Activated CD8-positive, alpha-beta T cell treated with anti-CD3 and anti-CD28 coated beads for 36 hours (primary cell): ENCODE measurements around the gene PRR7. TPM values are rescaled to one million over a fixed set of nuclear protein-coding genes. Genes with fewer than 3 reads are reported as not detected.

Source experiments
- ATAC-seq: fragments of 200-7000 bp; cut with Tn5 transposase; one replicate; pipeline ENCODE4 v1.10.0; 2021; ENCODE audit warnings: mild to moderate bottlenecking, moderate library complexity
- CTCF ChIA-PET: fragments of 350-600 bp; sonication (Branson Sonifier 250); formaldehyde crosslinking; loops from one replicate; lab custom pipeline; 2021; ENCODE audit warnings: antibody characterized with exemption; lab: Charles Lee
- POLR2A ChIA-PET: fragments of 350-600 bp; sonication (Branson Sonifier 250); formaldehyde crosslinking; loops from one replicate; lab custom pipeline; 2021; ENCODE audit warnings: antibody characterized with exemption; lab: Charles Lee
- DNase-seq: peaks from one replicate; pipeline ENCODE4 v3.0.0-alpha.2; 2020
- H3K27ac Mint-ChIP-seq: one replicate; pipeline ENCODE4 v1.8.0; 2021; ENCODE audit warnings: mild to moderate bottlenecking, mixed read lengths
- H3K27me3 Mint-ChIP-seq: one replicate; pipeline ENCODE4 v1.8.0; 2021; ENCODE audit warnings: mixed read lengths
- H3K36me3 Mint-ChIP-seq: one replicate; pipeline ENCODE4 v1.8.0; 2021; ENCODE audit warnings: low read depth, mixed read lengths
- H3K4me1 Mint-ChIP-seq: one replicate; pipeline ENCODE4 v1.8.0; 2021; ENCODE audit warnings: low read depth, mixed read lengths
- H3K4me3 Mint-ChIP-seq: one replicate; pipeline ENCODE4 v1.8.0; 2021; ENCODE audit warnings: mild to moderate bottlenecking, moderate library complexity, mixed read lengths
- H3K9me3 Mint-ChIP-seq: one replicate; pipeline ENCODE4 v1.8.0; 2021; ENCODE audit warnings: mixed read lengths
- intact Hi-C: fragments of 100-400 bp; cut with micrococcal nuclease; formaldehyde crosslinking; loops from one replicate; pipeline ENCODE4 v1.10.0; 2022
- total RNA-seq, 2 experiments: library from RNA; stranded (reverse); gene quantifications; one replicate each; pipeline ENCODE4 v1.2.3, GENCODE V29; 2021
- TF ChIP-seq, protein P1 (sequence below): fragments of 200-600 bp; IDR thresholded peaks from one replicate; pipeline ENCODE4 v1.8.0; 2022; ENCODE audit warnings: antibody characterized with exemption, mild to moderate bottlenecking

PRR7 gene
- total RNA-seq, 2 experiments from 2014 or later, result 32.6 to 36.4 TPM

- no peak overlapping the region for H3K27ac Mint-ChIP-seq
Observed at GRCh38 chr5:177402271-177403043, 44.2 kb upstream of the PRR7 start.

DNA sequence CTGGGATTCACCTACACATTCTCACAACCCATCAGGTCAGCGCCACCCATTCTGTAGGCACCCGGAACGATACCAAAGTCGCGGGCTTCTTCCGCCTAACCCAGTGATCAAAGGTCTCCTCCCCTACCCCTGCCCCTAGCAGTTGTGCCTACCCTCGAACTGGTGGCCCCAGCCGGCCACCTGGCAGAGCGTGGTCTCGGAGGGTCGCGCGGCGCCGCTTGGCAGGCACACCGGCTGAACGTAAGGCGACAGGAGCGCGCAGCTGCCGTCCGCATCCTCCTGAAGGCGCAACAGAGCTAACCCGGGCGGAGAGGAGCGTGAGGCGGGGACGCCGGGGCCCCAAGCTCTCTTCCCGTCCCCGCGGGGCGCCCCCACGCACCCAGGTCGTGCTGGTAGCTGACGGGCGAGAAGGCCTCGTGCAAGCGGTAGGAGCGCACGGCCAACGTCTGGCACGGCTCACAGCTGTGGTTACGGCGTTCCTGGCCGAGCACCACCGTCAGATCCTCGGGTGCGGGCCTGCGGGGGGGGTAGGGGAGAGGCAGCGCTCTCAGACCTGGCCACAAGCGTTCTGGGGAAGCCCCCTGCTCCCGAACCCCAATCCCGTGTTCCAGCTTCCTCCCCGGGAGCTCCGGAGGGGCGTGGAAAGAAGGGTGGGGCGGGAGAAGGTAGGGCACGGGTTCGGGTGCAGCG, 43.4 kb upstream of the PRR7 start:
- CTCF ChIA-PET, result interaction anchor here (0.8 to 10.5 kb wide), 36 partner anchors 8 to 290 kb away, joined by 3 to 415 read pairs (median 10); partner anchors contain the start of genes DDX41, DOK3, GRK6 and LMAN2
- peak overlapping the region; percentile 60 for H3K27ac Mint-ChIP-seq

More at GRCh38 chr5:177402271-177403043, 44.2 kb upstream of the PRR7 start:
- Mint-ChIP-seq H3K4me1 (peaks cover 26% of the 10 kb centered on the region), H3K27me3 (peaks cover 23% of the 10 kb centered on the region), H3K4me3 (peak overlapping the region; percentile 73), H3K9me3 (no peaks in the 10 kb centered on the region), H3K36me3 (no peaks in the 10 kb centered on the region)
- intact Hi-C loops, result loop anchor here (2.0 kb wide), 1 partner anchor 52 kb away; no protein-coding TSS in a partner anchor
- DNase-seq (peak; percentile 82), ATAC-seq (peak; percentile 52)
- ChIA-PET POLR2A (interaction anchor here (0.9 to 7.4 kb wide), 12 partner anchors 13 to 289 kb away, joined by 3 to 140 read pairs (median 8); partner anchors contain the start of genes GRK6 and PRR7), CTCF (interaction anchor here (0.7 to 10.5 kb wide), 32 partner anchors 11 to 289 kb away, joined by 3 to 415 read pairs (median 12); partner anchors contain the start of genes GRK6, LMAN2, MXD3 and PDLIM7)
- TF ChIP-seq, protein P1, sequence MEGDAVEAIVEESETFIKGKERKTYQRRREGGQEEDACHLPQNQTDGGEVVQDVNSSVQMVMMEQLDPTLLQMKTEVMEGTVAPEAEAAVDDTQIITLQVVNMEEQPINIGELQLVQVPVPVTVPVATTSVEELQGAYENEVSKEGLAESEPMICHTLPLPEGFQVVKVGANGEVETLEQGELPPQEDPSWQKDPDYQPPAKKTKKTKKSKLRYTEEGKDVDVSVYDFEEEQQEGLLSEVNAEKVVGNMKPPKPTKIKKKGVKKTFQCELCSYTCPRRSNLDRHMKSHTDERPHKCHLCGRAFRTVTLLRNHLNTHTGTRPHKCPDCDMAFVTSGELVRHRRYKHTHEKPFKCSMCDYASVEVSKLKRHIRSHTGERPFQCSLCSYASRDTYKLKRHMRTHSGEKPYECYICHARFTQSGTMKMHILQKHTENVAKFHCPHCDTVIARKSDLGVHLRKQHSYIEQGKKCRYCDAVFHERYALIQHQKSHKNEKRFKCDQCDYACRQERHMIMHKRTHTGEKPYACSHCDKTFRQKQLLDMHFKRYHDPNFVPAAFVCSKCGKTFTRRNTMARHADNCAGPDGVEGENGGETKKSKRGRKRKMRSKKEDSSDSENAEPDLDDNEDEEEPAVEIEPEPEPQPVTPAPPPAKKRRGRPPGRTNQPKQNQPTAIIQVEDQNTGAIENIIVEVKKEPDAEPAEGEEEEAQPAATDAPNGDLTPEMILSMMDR, result no peak

GRCh38 chr5:177403792-177404640, 42.6 kb upstream of the PRR7 start:
- peak; percentile 87 for ATAC-seq
- POLR2A ChIA-PET, result interaction anchor here (0.6 to 7.4 kb wide), 17 partner anchors 12 to 111 kb away, joined by 3 to 140 read pairs (median 5); partner anchors contain the start of genes GRK6, MXD3 and PRR7
- CTCF ChIA-PET, result interaction anchor here (0.9 to 10.5 kb wide), 36 partner anchors 9 to 291 kb away, joined by 3 to 415 read pairs (median 10); partner anchors contain the start of genes DDX41, DOK3, GRK6 and LMAN2
- H3K27ac Mint-ChIP-seq, result peak overlapping the region; percentile 47
- H3K9me3 Mint-ChIP-seq, result no peaks in the 10 kb centered on the region
- TF ChIP-seq, protein P1, result peak; percentile 83
- peak overlapping the region; percentile 73 for H3K4me3 Mint-ChIP-seq
- H3K27me3 Mint-ChIP-seq, result peaks cover 23% of the 10 kb centered on the region
- peaks cover 26% of the 10 kb centered on the region for H3K4me1 Mint-ChIP-seq
- DNase-seq, result peak; percentile 89
- no peaks in the 10 kb centered on the region for H3K36me3 Mint-ChIP-seq
- intact Hi-C loops, result loop anchor here (2.0 kb wide), 1 partner anchor 51 kb away; no protein-coding TSS in a partner anchor

More for the DNA sequence above, 43.4 kb upstream of the PRR7 start:
- TF ChIP-seq, protein P1, result no peak
- no peaks in the 10 kb centered on the region for H3K9me3 Mint-ChIP-seq
- peaks cover 23% of the 10 kb centered on the region for H3K27me3 Mint-ChIP-seq
- H3K4me1 Mint-ChIP-seq, result peaks cover 26% of the 10 kb centered on the region
- POLR2A ChIA-PET, result interaction anchor here (1.0 to 7.4 kb wide), 12 partner anchors 13 to 69 kb away, joined by 3 to 140 read pairs (median 10); partner anchors contain the start of genes GRK6 and PRR7
- no peaks in the 10 kb centered on the region for H3K36me3 Mint-ChIP-seq
- H3K4me3 Mint-ChIP-seq, result peak overlapping the region; percentile 73
- peak; percentile 35 for ATAC-seq
- peak; percentile 71 for DNase-seq
- intact Hi-C loops, result loop anchor here (2.0 kb wide), 1 partner anchor 52 kb away; no protein-coding TSS in a partner anchor

GRCh38 chr5:177404641-177405179, 41.9 kb upstream of the PRR7 start:
- ChIA-PET CTCF (interaction anchor here (1.0 to 10.5 kb wide), 29 partner anchors 10 to 291 kb away, joined by 3 to 415 read pairs (median 17); partner anchors contain the start of genes DDX41, DOK3, GRK6 and LMAN2), POLR2A (interaction anchor here (0.6 to 7.4 kb wide), 16 partner anchors 11 to 111 kb away, joined by 3 to 140 read pairs (median 5); partner anchors contain the start of genes GRK6, MXD3 and PRR7)
- H3K27ac Mint-ChIP-seq, result peak overlapping the region; percentile 34
- H3K36me3 Mint-ChIP-seq, result no peaks in the 10 kb centered on the region
- ATAC-seq (no peak), DNase-seq (no peak)
- peak overlapping the region; percentile 73 for H3K4me3 Mint-ChIP-seq
- H3K27me3 Mint-ChIP-seq, result peaks cover 23% of the 10 kb centered on the region
- H3K9me3 Mint-ChIP-seq, result no peaks in the 10 kb centered on the region
- intact Hi-C loops, result no loop called here
- TF ChIP-seq, protein P1, result no peak
- H3K4me1 Mint-ChIP-seq, result peaks cover 26% of the 10 kb centered on the region
